A673 (cell line): ENCODE measurements around the gene EPHA8. TPM values are rescaled to one million over a fixed set of nuclear protein-coding genes. Genes with fewer than 3 reads are reported as not detected.

Experiments
- BruUV-seq: library from RNA; stranded (reverse); fragments of 400-500 nt; replicated peaks from 2 replicates; lab custom pipeline; 2021; lab: Mats Ljungman, UMichigan
- CTCF ChIA-PET: fragments of 300-600 bp; sonication (Branson Sonifier 250); formaldehyde crosslinking; loops from one replicate; lab custom pipeline; 2022; ENCODE audit warnings: antibody characterized with exemption; lab: Charles Lee
- POLR2A ChIA-PET: fragments of 300-600 bp; sonication (Branson Sonifier 250); formaldehyde crosslinking; loops from one replicate; lab custom pipeline; 2022; ENCODE audit warnings: antibody characterized with exemption; ENCODE audit not compliant: low non-redundant PET; lab: Charles Lee
- DNase-seq: peaks from one replicate; pipeline ENCODE4 v3.0.0-alpha.2; 2015; ENCODE audit warnings: low spot score
- H3K27ac ChIP-seq: fragments of 200-600 bp; sonication (generic); 2 replicates; pipeline ENCODE4 v1.5.1; 2016; ENCODE audit warnings: mixed run types, low read depth, mild to moderate bottlenecking, mixed read lengths, antibody characterized with exemption, low read length; ENCODE audit not compliant: poor library complexity, severe bottlenecking
- H3K27me3 ChIP-seq: fragments of 200-600 bp; sonication (generic); replicated peaks from 2 replicates; pipeline ENCODE4 v1.6.1; 2017; ENCODE audit warnings: mixed run types, low read depth, mild to moderate bottlenecking, mixed read lengths, antibody characterized with exemption, low read length; ENCODE audit not compliant: insufficient read depth, poor library complexity
- H3K36me3 ChIP-seq: fragments of 200-600 bp; sonication (generic); 2 replicates; pipeline ENCODE4 v1.6.1; 2016; ENCODE audit warnings: mixed run types, mild to moderate bottlenecking, mixed read lengths, antibody characterized with exemption, low read length; ENCODE audit not compliant: insufficient read depth, poor library complexity, severe bottlenecking
- H3K4me1 ChIP-seq: fragments of 200-600 bp; sonication (generic); 2 replicates; pipeline ENCODE4 v1.6.1; 2017; ENCODE audit warnings: mixed run types, mild to moderate bottlenecking, mixed read lengths, antibody characterized with exemption, low read length; ENCODE audit not compliant: insufficient read depth, poor library complexity, severe bottlenecking
- H3K4me3 ChIP-seq: fragments of 200-600 bp; sonication (generic); 2 replicates; pipeline ENCODE4 v1.5.1; 2016; ENCODE audit warnings: low read depth, mixed run types, mild to moderate bottlenecking, mixed read lengths, low read length; ENCODE audit not compliant: poor library complexity, severe bottlenecking
- H3K9me3 ChIP-seq: fragments of 200-600 bp; sonication (generic); 2 replicates; pipeline ENCODE4 v1.6.1; 2016; ENCODE audit warnings: mixed run types, low read depth, mild to moderate bottlenecking, mixed read lengths, antibody characterized with exemption, low read length; ENCODE audit not compliant: poor library complexity, severe bottlenecking
- EZH2 ChIP-seq: fragments of 200-600 bp; sonication (generic); IDR thresholded peaks from 2 replicates; pipeline ENCODE4 v1.6.1; 2017; ENCODE audit warnings: borderline replicate concordance, low read depth, mild to moderate bottlenecking, mixed read lengths, antibody characterized with exemption, low read length; ENCODE audit not compliant: poor library complexity, severe bottlenecking
- intact Hi-C: fragments of 100-400 bp; cut with micrococcal nuclease; formaldehyde crosslinking; loops from one replicate; pipeline ENCODE4 v1.10.0; 2022; ENCODE audit not compliant: unreplicated experiment
- total RNA-seq: library from RNA; stranded (reverse); gene quantifications from 2 replicates; pipeline ENCODE4 v1.2.3, GENCODE V29; 2021
- TF ChIP-seq, protein P1 (sequence below): fragments of 300-800, 200-600 bp; sonication (generic); conservative IDR thresholded peaks from 2 replicates; pipeline ENCODE4 v1.5.1; 2017; ENCODE audit warnings: low read depth, mild to moderate bottlenecking, antibody characterized with exemption, low read length, moderate library complexity, mixed read lengths

The EPHA8 gene
- total RNA-seq, 1 experiment from 2014 or later = not detected

GRCh38 chr1:22636353-22636752 is 73.1 kb downstream of the EPHA8 start, which contains the start of gene C1QA:
TSS of gene C1QA (plus strand) at chr1:22636628. CDS start at chr1:22637617, 989 bp downstream.
- BruUV-seq = no TSS peak
- POLR2A ChIA-PET = no interaction called here
- Histone ChIP-seq H3K4me1 (no peaks in the 10 kb centered on the region), H3K36me3 (no peaks in the 10 kb centered on the region), H3K4me3 (no peak within 1 kb of the TSS), H3K27ac (no peak within 1 kb of the TSS), H3K27me3 (peaks cover 49% of the 10 kb centered on the region), H3K9me3 (no peaks in the 10 kb centered on the region)
- CTCF ChIA-PET = no interaction called here
- DNase-seq = no peak
- intact Hi-C loops = no loop called here
- TF ChIP-seq, protein P1, sequence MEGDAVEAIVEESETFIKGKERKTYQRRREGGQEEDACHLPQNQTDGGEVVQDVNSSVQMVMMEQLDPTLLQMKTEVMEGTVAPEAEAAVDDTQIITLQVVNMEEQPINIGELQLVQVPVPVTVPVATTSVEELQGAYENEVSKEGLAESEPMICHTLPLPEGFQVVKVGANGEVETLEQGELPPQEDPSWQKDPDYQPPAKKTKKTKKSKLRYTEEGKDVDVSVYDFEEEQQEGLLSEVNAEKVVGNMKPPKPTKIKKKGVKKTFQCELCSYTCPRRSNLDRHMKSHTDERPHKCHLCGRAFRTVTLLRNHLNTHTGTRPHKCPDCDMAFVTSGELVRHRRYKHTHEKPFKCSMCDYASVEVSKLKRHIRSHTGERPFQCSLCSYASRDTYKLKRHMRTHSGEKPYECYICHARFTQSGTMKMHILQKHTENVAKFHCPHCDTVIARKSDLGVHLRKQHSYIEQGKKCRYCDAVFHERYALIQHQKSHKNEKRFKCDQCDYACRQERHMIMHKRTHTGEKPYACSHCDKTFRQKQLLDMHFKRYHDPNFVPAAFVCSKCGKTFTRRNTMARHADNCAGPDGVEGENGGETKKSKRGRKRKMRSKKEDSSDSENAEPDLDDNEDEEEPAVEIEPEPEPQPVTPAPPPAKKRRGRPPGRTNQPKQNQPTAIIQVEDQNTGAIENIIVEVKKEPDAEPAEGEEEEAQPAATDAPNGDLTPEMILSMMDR = no peak
- no peak for TF ChIP-seq EZH2

DNA sequence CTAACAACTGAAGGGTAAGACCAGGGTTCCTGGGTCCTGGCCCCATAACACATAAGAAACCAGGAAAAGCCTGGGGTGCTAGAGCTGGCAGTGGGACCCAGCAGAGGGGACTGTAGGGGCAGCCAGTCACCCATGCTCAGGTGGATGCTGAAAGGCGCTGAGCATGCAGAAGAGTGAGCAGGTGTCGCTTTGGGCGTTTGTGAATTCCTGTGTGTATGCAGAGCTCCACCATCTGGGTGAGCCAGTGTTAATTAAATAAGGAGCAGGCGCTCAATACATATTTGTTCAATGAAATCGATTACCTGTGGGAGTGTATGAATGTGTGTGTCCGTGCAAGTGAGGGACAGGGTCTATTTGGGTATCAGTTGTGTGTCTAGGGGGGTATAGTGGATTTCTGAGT is 73.6 kb downstream of the EPHA8 start:
- Histone ChIP-seq H3K9me3 (no peaks in the 10 kb centered on the region), H3K27ac (no peak overlapping the region), H3K4me3 (no peak overlapping the region), H3K36me3 (no peaks in the 10 kb centered on the region), H3K27me3 (peaks cover 44% of the 10 kb centered on the region), H3K4me1 (no peaks in the 10 kb centered on the region)
- no TSS peak for BruUV-seq
- no peak for DNase-seq
- ChIA-PET POLR2A (no interaction called here), CTCF (no interaction called here)
- intact Hi-C loops = no loop called here
- TF ChIP-seq EZH2 = no peak
- TF ChIP-seq, protein P1 = no peak

- H3K27ac ChIP-seq = no peak overlapping the region
- H3K4me3 ChIP-seq = no peak overlapping the region
- ChIA-PET POLR2A (no interaction called here), CTCF (no interaction called here)
- peaks cover 38% of the 10 kb centered on the region for H3K27me3 ChIP-seq
- H3K9me3 ChIP-seq = no peaks in the 10 kb centered on the region
- BruUV-seq = no TSS peak
- TF ChIP-seq, protein P1 = no peak
- TF ChIP-seq EZH2 = no peak
- intact Hi-C loops = no loop called here
- H3K4me1 ChIP-seq = no peaks in the 10 kb centered on the region
- DNase-seq = no peak
- H3K36me3 ChIP-seq = no peaks in the 10 kb centered on the region
These were observed 74.7 kb downstream of the EPHA8 start for GRCh38 chr1:22637907-22638445.
